ENCODE data around the gene ZNF365. TPM values are rescaled to one million over a fixed set of nuclear protein-coding genes. Genes with fewer than 3 reads are reported as not detected.

ZNF365 gene
- polyA plus RNA-seq (2012; ENCODE audit: insufficient read length, low read depth): 0.11 TPM

- no peak for TF ChIP-seq POLR2AphosphoS5 (IDR thresholded peaks at IDR 0.05; ENCODE audit: low read depth, low read length)
- TF ChIP-seq TAF1 (IDR thresholded peaks at IDR 0.05; ENCODE audit: borderline replicate concordance, insufficient read depth, low read length): no peak
- no peak for TF ChIP-seq REST (IDR thresholded peaks at IDR 0.05; ENCODE audit: insufficient read depth in 1 of 2, low read depth in 2 of 2, low read length in 2 of 2)
- no peak for TF ChIP-seq SIN3A (IDR thresholded peaks at IDR 0.05; ENCODE audit: borderline replicate concordance, insufficient read depth, low read length)
- TF ChIP-seq FOXP2 (optimal IDR thresholded peaks at IDR 0.05; ENCODE audit: borderline replicate concordance, extremely low read depth, extremely low read length, insufficient read depth): no peak
Measured at GRCh38 chr10:62373995-62374861, at the start of gene ZNF365. Gene ZNF365 (plus strand): TSS chr10:62374369. CDS start chr10:62376194, 1,825 bp downstream.

- TF ChIP-seq REST (IDR thresholded peaks at IDR 0.05; ENCODE audit: insufficient read depth in 1 of 2, low read depth in 2 of 2, low read length in 2 of 2) (no peak), POLR2AphosphoS5 (IDR thresholded peaks at IDR 0.05; ENCODE audit: low read depth, low read length) (no peak), SIN3A (IDR thresholded peaks at IDR 0.05; ENCODE audit: borderline replicate concordance, insufficient read depth, low read length) (no peak), TAF1 (IDR thresholded peaks at IDR 0.05; ENCODE audit: borderline replicate concordance, insufficient read depth, low read length) (no peak), FOXP2 (optimal IDR thresholded peaks at IDR 0.05; ENCODE audit: borderline replicate concordance, extremely low read depth, extremely low read length, insufficient read depth) (no peak)
Measured at GRCh38 chr10:62326176-62326575, 48.0 kb upstream of the ZNF365 start.

GRCh38 chr10:62327885-62328284 lies 46.3 kb upstream of the ZNF365 start:
- TF ChIP-seq REST (IDR thresholded peaks at IDR 0.05; ENCODE audit: insufficient read depth in 1 of 2, low read depth in 2 of 2, low read length in 2 of 2): no peak
- no peak for TF ChIP-seq TAF1 (IDR thresholded peaks at IDR 0.05; ENCODE audit: borderline replicate concordance, insufficient read depth, low read length)
- TF ChIP-seq POLR2AphosphoS5 (IDR thresholded peaks at IDR 0.05; ENCODE audit: low read depth, low read length): no peak
- no peak for TF ChIP-seq SIN3A (IDR thresholded peaks at IDR 0.05; ENCODE audit: borderline replicate concordance, insufficient read depth, low read length)
- TF ChIP-seq FOXP2 (optimal IDR thresholded peaks at IDR 0.05; ENCODE audit: borderline replicate concordance, extremely low read depth, extremely low read length, insufficient read depth): no peak

GRCh38 chr10:62330213-62330612 lies 44.0 kb upstream of the ZNF365 start:
- no peak for TF ChIP-seq SIN3A (IDR thresholded peaks at IDR 0.05; ENCODE audit: borderline replicate concordance, insufficient read depth, low read length)
- TF ChIP-seq TAF1 (IDR thresholded peaks at IDR 0.05; ENCODE audit: borderline replicate concordance, insufficient read depth, low read length): no peak
- no peak for TF ChIP-seq POLR2AphosphoS5 (IDR thresholded peaks at IDR 0.05; ENCODE audit: low read depth, low read length)
- no peak for TF ChIP-seq REST (IDR thresholded peaks at IDR 0.05; ENCODE audit: insufficient read depth in 1 of 2, low read depth in 2 of 2, low read length in 2 of 2)
- no peak for TF ChIP-seq FOXP2 (optimal IDR thresholded peaks at IDR 0.05; ENCODE audit: borderline replicate concordance, extremely low read depth, extremely low read length, insufficient read depth)
